ENCODE measurements around the gene TADA1. TPM values are rescaled to one million over a fixed set of nuclear protein-coding genes. Genes with fewer than 3 reads are reported as not detected.

TADA1 gene
- total RNA-seq = 1 to 10 TPM; 8.7 to 9.6 TPM
- long read RNA-seq, donor 1, partial matches to known transcripts = 0 of 1 reads
- long read RNA-seq, donor 1, other reads (novel, unspliced or antisense) = 0 of 1 reads
- long read RNA-seq, donor 2, transcript TADA1-201 (8 exons, 2,159 nt) = major isoform, 28 of 29 reads
- long read RNA-seq, donor 2, partial matches to known transcripts = 1 of 29 reads
- long read RNA-seq, donor 2, other reads (novel, unspliced or antisense) = 0 of 29 reads

GRCh38 chr1:166875734-166876539 is at the start of gene TADA1:
Gene TADA1 (minus strand): TSS chr1:166876264. CDS start chr1:166876233, 31 bp downstream.
- intact Hi-C loops (cut with DNase I) = no loop called here
- DNase-seq (ENCODE audit: low spot score) = peak; percentile 99

- DNase-seq (ENCODE audit: low spot score) = no peak
- intact Hi-C loops (cut with DNase I) = no loop called here
These were observed 48.9 kb upstream of the TADA1 start for GRCh38 chr1:166924823-166925541.

GRCh38 chr1:166920561-166921475 is 44.8 kb upstream of the TADA1 start:
- no peak for DNase-seq (ENCODE audit: low spot score)
- intact Hi-C loops (cut with DNase I) = no loop called here

- intact Hi-C loops (cut with DNase I) = no loop called here
These were observed 42.9 kb upstream of the TADA1 start for GRCh38 chr1:166918956-166919316.

GRCh38 chr1:166918088-166918955 is 42.3 kb upstream of the TADA1 start:
- intact Hi-C loops (cut with DNase I) = no loop called here
- DNase-seq (ENCODE audit: low spot score) = no peak

More at GRCh38 chr1:166918956-166919316, 42.9 kb upstream of the TADA1 start:
- no peak for DNase-seq (ENCODE audit: low spot score)

GRCh38 chr1:166915941-166916340 is 39.9 kb upstream of the TADA1 start:
- intact Hi-C loops (cut with DNase I) = no loop called here
- no peak for DNase-seq (ENCODE audit: low spot score)

GRCh38 chr1:166915042-166915441 is 39.0 kb upstream of the TADA1 start:
- intact Hi-C loops (cut with DNase I) = no loop called here
- no peak for DNase-seq (ENCODE audit: low spot score)

GRCh38 chr1:166914111-166914510 is 38.0 kb upstream of the TADA1 start:
- intact Hi-C loops (cut with DNase I) = no loop called here
- no peak for DNase-seq (ENCODE audit: low spot score)

- no peak for DNase-seq (ENCODE audit: low spot score)
- intact Hi-C loops (cut with DNase I) = no loop called here
These were observed 35.6 kb upstream of the TADA1 start for GRCh38 chr1:166911624-166912023.

GRCh38 chr1:166910396-166910994 is 34.4 kb upstream of the TADA1 start:
- intact Hi-C loops (cut with DNase I) = no loop called here
- DNase-seq (ENCODE audit: low spot score) = no peak

GRCh38 chr1:166908942-166909341 is 32.9 kb upstream of the TADA1 start:
- no peak for DNase-seq (ENCODE audit: low spot score)
- intact Hi-C loops (cut with DNase I) = no loop called here

GRCh38 chr1:166907763-166908162 is 31.7 kb upstream of the TADA1 start:
- intact Hi-C loops (cut with DNase I) = no loop called here
- DNase-seq (ENCODE audit: low spot score) = no peak

- intact Hi-C loops (cut with DNase I) = no loop called here
- no peak for DNase-seq (ENCODE audit: low spot score)
These were observed 31.0 kb upstream of the TADA1 start for GRCh38 chr1:166907051-166907450.

GRCh38 chr1:166906647-166907046 is 30.6 kb upstream of the TADA1 start:
- DNase-seq (ENCODE audit: low spot score) = no peak
- intact Hi-C loops (cut with DNase I) = no loop called here

GRCh38 chr1:166905900-166906299 is 29.8 kb upstream of the TADA1 start:
- intact Hi-C loops (cut with DNase I) = no loop called here
- DNase-seq (ENCODE audit: low spot score) = no peak

- intact Hi-C loops (cut with DNase I) = no loop called here
- no peak for DNase-seq (ENCODE audit: low spot score)
These were observed 29.1 kb upstream of the TADA1 start for GRCh38 chr1:166905136-166905535.

GRCh38 chr1:166903232-166903631 is 27.2 kb upstream of the TADA1 start:
- intact Hi-C loops (cut with DNase I) = no loop called here
- no peak for DNase-seq (ENCODE audit: low spot score)

GRCh38 chr1:166902279-166902678 is 26.2 kb upstream of the TADA1 start:
- no peak for DNase-seq (ENCODE audit: low spot score)
- intact Hi-C loops (cut with DNase I) = no loop called here

Measured in posterior vena cava (tissue), 2 donors.